H9 (cell line): ENCODE results near the gene TMEM273. TPM values are rescaled to one million over a fixed set of nuclear protein-coding genes. Genes with fewer than 3 reads are reported as not detected.

ENCODE experiments used
- DNase-seq: peaks from one replicate; pipeline ENCODE4 v3.0.0-alpha.2; 2017
- H2AFZ ChIP-seq: one replicate; pipeline ENCODE4 v1.6.1; 2013; ENCODE audit warnings: mild to moderate bottlenecking, low read length, control low read depth, moderate library complexity
- H2AK5ac ChIP-seq: 2 replicates; pipeline ENCODE4 v1.6.1; 2013; ENCODE audit warnings: low read length, control low read depth, mixed read lengths; ENCODE audit not compliant: insufficient read length
- H2BK120ac ChIP-seq: one replicate; pipeline ENCODE4 v1.6.1; 2013; ENCODE audit warnings: low read depth, mild to moderate bottlenecking, low read length, control low read depth, inconsistent platforms; ENCODE audit not compliant: poor library complexity, severe bottlenecking
- H2BK12ac ChIP-seq: 2 replicates; pipeline ENCODE4 v1.6.1; 2013; ENCODE audit warnings: low read length, control low read depth, mixed read lengths, low read depth; ENCODE audit not compliant: insufficient read length
- H2BK15ac ChIP-seq: 2 replicates; pipeline ENCODE4 v1.6.1; 2013; ENCODE audit warnings: low read depth, low read length, control low read depth
- H2BK20ac ChIP-seq: one replicate; pipeline ENCODE4 v1.6.1; 2013; ENCODE audit warnings: low read depth, mild to moderate bottlenecking, low read length, control low read depth, inconsistent platforms; ENCODE audit not compliant: poor library complexity, severe bottlenecking
- H2BK5ac ChIP-seq: 2 replicates; pipeline ENCODE4 v1.6.1; 2013; ENCODE audit warnings: low read length, control low read depth, mixed read lengths; ENCODE audit not compliant: insufficient read length
- H3K14ac ChIP-seq: 2 replicates; pipeline ENCODE4 v1.6.1; 2013; ENCODE audit warnings: low read length, control low read depth; ENCODE audit not compliant: insufficient read depth
- H3K18ac ChIP-seq: 2 replicates; pipeline ENCODE4 v1.6.1; 2013; ENCODE audit warnings: low read depth, mild to moderate bottlenecking, mixed read lengths, low read length, control low read depth; ENCODE audit not compliant: insufficient read length
- H3K23ac ChIP-seq: 2 replicates; pipeline ENCODE4 v1.6.1; 2013; ENCODE audit warnings: low read length, control low read depth, mixed read lengths, low read depth; ENCODE audit not compliant: insufficient read length
- H3K23me2 ChIP-seq: 2 replicates; pipeline ENCODE4 v1.6.1; 2013; ENCODE audit warnings: low read depth, mild to moderate bottlenecking, mixed read lengths, low read length, control low read depth; ENCODE audit not compliant: insufficient read length, poor library complexity, severe bottlenecking
- H3K27ac ChIP-seq: 2 replicates; pipeline ENCODE4 v1.5.1; 2013; ENCODE audit warnings: low read length, control low read depth, mixed read lengths, low read depth; ENCODE audit not compliant: insufficient read length
- H3K27me3 ChIP-seq: 2 replicates; pipeline ENCODE4 v1.6.1; 2013; ENCODE audit warnings: low read length, control low read depth, inconsistent platforms; ENCODE audit not compliant: insufficient read depth
- H3K4ac ChIP-seq: 2 replicates; pipeline ENCODE4 v1.6.1; 2013; ENCODE audit warnings: low read depth, mild to moderate bottlenecking, control low read depth, inconsistent platforms, low read length, moderate library complexity
- H3K4me1 ChIP-seq: 2 replicates; pipeline ENCODE4 v1.6.1; 2013; ENCODE audit warnings: low read length, control low read depth, inconsistent platforms; ENCODE audit not compliant: insufficient read depth
- H3K4me2 ChIP-seq: 2 replicates; pipeline ENCODE4 v1.6.1; 2013; ENCODE audit warnings: low read length, control low read depth, mixed read lengths; ENCODE audit not compliant: insufficient read length, insufficient read depth
- H3K56ac ChIP-seq: 2 replicates; pipeline ENCODE4 v1.6.1; 2013; ENCODE audit warnings: low read depth, mild to moderate bottlenecking, mixed read lengths, low read length, control low read depth; ENCODE audit not compliant: insufficient read length
- H3K79me1 ChIP-seq: 2 replicates; pipeline ENCODE4 v1.6.1; 2013; ENCODE audit warnings: low read depth, mild to moderate bottlenecking, moderate library complexity, low read length, control low read depth, inconsistent platforms; ENCODE audit not compliant: insufficient read depth, poor library complexity, severe bottlenecking
- H3K79me2 ChIP-seq: 2 replicates; pipeline ENCODE4 v1.6.1; 2013; ENCODE audit warnings: low read length, control low read depth, inconsistent platforms; ENCODE audit not compliant: insufficient read depth
- H3K9ac ChIP-seq: 2 replicates; pipeline ENCODE4 v1.6.1; 2013; ENCODE audit warnings: low read length, control low read depth, mixed read lengths; ENCODE audit not compliant: insufficient read length; ENCODE audit errors: extremely low read depth
- H3K9me3 ChIP-seq: one replicate; pipeline ENCODE4 v1.6.1; 2013; ENCODE audit warnings: low read depth, low read length, inconsistent platforms; ENCODE audit not compliant: control insufficient read depth
- H3T11ph ChIP-seq: one replicate; pipeline ENCODE4 v1.6.1; 2013; ENCODE audit warnings: mild to moderate bottlenecking, low read length, control low read depth, inconsistent platforms
- H4K20me1 ChIP-seq: one replicate; pipeline ENCODE4 v1.6.1; 2013; ENCODE audit not compliant: control insufficient read depth, insufficient read length, insufficient read depth
- H4K5ac ChIP-seq: 2 replicates; pipeline ENCODE4 v1.6.1; 2013; ENCODE audit warnings: low read depth, mild to moderate bottlenecking, mixed read lengths, low read length, control low read depth; ENCODE audit not compliant: insufficient read length
- H4K8ac ChIP-seq: replicated peaks from 2 replicates; pipeline ENCODE4 v1.6.1; 2013; ENCODE audit warnings: low read length, control low read depth, mixed read lengths, low read depth; ENCODE audit not compliant: insufficient read length
- H4K91ac ChIP-seq: 2 replicates; pipeline ENCODE4 v1.6.1; 2013; ENCODE audit warnings: low read depth, mild to moderate bottlenecking, moderate library complexity, mixed read lengths, low read length, control low read depth; ENCODE audit not compliant: insufficient read length
- H3K27ac Mint-ChIP-seq, 3 experiments: 2 replicates in 2 of 3; 3 replicates in 1 of 3; pipeline ENCODE4 v1.8.0; 2020 to 2021; ENCODE audit warnings: mixed read lengths in 3 of 3, mild to moderate bottlenecking in 1 of 3, moderate library complexity in 1 of 3
- H3K27me3 Mint-ChIP-seq: 2 replicates; pipeline ENCODE4 v1.8.0; 2021; ENCODE audit warnings: low read depth, mild to moderate bottlenecking, moderate library complexity, mixed read lengths
- H3K36me3 Mint-ChIP-seq, 3 experiments: 2 replicates in 2 of 3; 3 replicates in 1 of 3; pipeline ENCODE4 v1.8.0; 2020 to 2021; ENCODE audit warnings: low read depth in 3 of 3, mixed read lengths in 3 of 3; ENCODE audit not compliant: insufficient read depth in 1 of 3
- H3K4me1 Mint-ChIP-seq, 2 experiments: 2 replicates each; pipeline ENCODE4 v1.8.0; 2020; ENCODE audit warnings: mixed read lengths in 2 of 2
- H3K4me3 Mint-ChIP-seq, 2 experiments: 2 replicates in 1 of 2; 3 replicates in 1 of 2; pipeline ENCODE4 v1.8.0; 2020 to 2021; ENCODE audit warnings: mild to moderate bottlenecking in 2 of 2, mixed read lengths in 2 of 2, moderate library complexity in 1 of 2
- H3K9me3 Mint-ChIP-seq, 2 experiments: 2 replicates in 1 of 2; 3 replicates in 1 of 2; pipeline ENCODE4 v1.8.0; 2020; ENCODE audit warnings: mild to moderate bottlenecking in 2 of 2, mixed read lengths in 2 of 2, moderate library complexity in 1 of 2
- CTCF ChIP-seq: fragments of 200-600 bp; sonication (generic); conservative IDR thresholded peaks from 3 replicates; pipeline ENCODE4 v1.8.0; 2021; ENCODE audit warnings: antibody characterized with exemption, mild to moderate bottlenecking
- WGBS: extraction: QIAGEN DNeasy Blood & Tissue Kit; methylation state at CpG from one replicate; pipeline ENCODE4 v1.1.7; 2013; ENCODE audit warnings: missing lambda C conversion rate, low lambda C conversion rate, mixed read lengths; ENCODE audit not compliant: insufficient read length; ENCODE audit errors: extremely low coverage; 5-methylcytosine and 5-hydroxymethylcytosine counted together
- total RNA-seq: library from RNA; stranded (reverse); gene quantifications from 2 replicates; pipeline ENCODE4 v1.2.1, GENCODE V29; 2021

The TMEM273 gene
- total RNA-seq, 1 experiment from 2014 or later: not detected

- Mint-ChIP-seq H3K4me1 (peaks cover 4 to 9% of the 10 kb centered on the region in 2 experiments), H3K27me3 (peaks cover 2% of the 10 kb centered on the region), H3K4me3 (no peak overlapping the region), H3K9me3 (0 out of 5 replicates have a peak, but pooled peaks cover 0 to 3% of the 10 kb centered on the region in 2 experiments), H3K36me3 (no peaks in the 10 kb centered on the region; a peak in 1 of 7 replicates), H3K27ac (peak overlapping the region in 1 of 3 experiments; percentile 8; a peak in 1 of 7 replicates)
- Histone ChIP-seq H3T11ph (no peak overlapping the region), H3K27ac (no peak overlapping the region), H3K4me2 (no peak overlapping the region), H4K20me1 (no peaks in the 10 kb centered on the region), H3K18ac (no peak overlapping the region), H4K5ac (no peak overlapping the region), H2BK5ac (no peak overlapping the region), H3K79me1 (no peaks in the 10 kb centered on the region), H3K9me3 (no peaks in the 10 kb centered on the region), H3K23ac (no peak overlapping the region), H3K4ac (no peak overlapping the region), H3K56ac (no peak overlapping the region), H2BK120ac (no peak overlapping the region), H2AK5ac (no peak overlapping the region), H3K4me1 (no peaks in the 10 kb centered on the region), H4K8ac (no peak overlapping the region), H2BK20ac (no peak overlapping the region), H3K27me3 (no peaks in the 10 kb centered on the region), H2BK15ac (no peak overlapping the region), H3K79me2 (no peaks in the 10 kb centered on the region), H3K14ac (no peak overlapping the region), H2AFZ (no peak overlapping the region), H3K23me2 (no peaks in the 10 kb centered on the region), H4K91ac (no peak overlapping the region), H3K9ac (no peak overlapping the region), H2BK12ac (no peak overlapping the region)
- no peak for DNase-seq
- TF ChIP-seq CTCF: no peak
- WGBS: no CpG with 5 or more reads among the region's 19 CpGs
These were observed 11.6 kb downstream of the TMEM273 start for GRCh38 chr10:49176310-49177268.
